Adipose tissue (tissue), 3 donors: ENCODE measurements around the gene EVA1A. TPM values are rescaled to one million over a fixed set of nuclear protein-coding genes. Genes with fewer than 3 reads are reported as not detected.

Experiments
- H3K27ac ChIP-seq: one replicate; pipeline ENCODE4 v1.5.1; 2013; ENCODE audit warnings: low read depth, low read length
- WGBS, 3 donors: extraction: QIAGEN DNeasy Blood & Tissue Kit; methylation state at CpG; one replicate each; pipeline ENCODE4 v1.1.7; 2013; 5-methylcytosine and 5-hydroxymethylcytosine counted together
- polyA plus RNA-seq, 3 donors: library from polyadenylated mRNA; stranded (reverse); fragments of 200-250 nt; gene quantifications; one replicate each; pipeline ENCODE4 v1.2.3, GENCODE V29; 2013
- donor health status: healthy with polysubstance abuse.
- donor health status: Bipolar disorder and iron deficiency.
- donor health status: healthy.

The EVA1A gene
- polyA plus RNA-seq, 3 donors: 0.79 to 37.3 (median 2.4) TPM

- H3K27ac ChIP-seq: no peak overlapping the region
Observed at GRCh38 chr2:75526842-75527241, 33.9 kb downstream of the EVA1A start.

GRCh38 chr2:75525434-75526310 is 35.1 kb downstream of the EVA1A start:
- no peak overlapping the region for H3K27ac ChIP-seq

GRCh38 chr2:75524276-75524911 is 36.3 kb downstream of the EVA1A start:
- no peak overlapping the region for H3K27ac ChIP-seq
- 82 to 95% (median 86%) methylated on average over 2 of the region's 2 CpGs for WGBS, 3 donors

More at GRCh38 chr2:75525434-75526310, 35.1 kb downstream of the EVA1A start:
- 85 to 92% (median 90%) methylated on average over 5 of the region's 5 CpGs for WGBS, 3 donors

- 80 to 81% (median 81%) methylated on average over 6 of the region's 6 CpGs for WGBS, 3 donors
- no peak overlapping the region for H3K27ac ChIP-seq
Observed at GRCh38 chr2:75523313-75524275, 37.1 kb downstream of the EVA1A start.

- H3K27ac ChIP-seq: no peak overlapping the region
- 78 to 92% (median 84%) methylated on average over 5 of the region's 5 CpGs for WGBS, 3 donors
Observed at GRCh38 chr2:75522543-75523312, 38.0 kb downstream of the EVA1A start.

- no peak overlapping the region for H3K27ac ChIP-seq
- 92 to 95% (median 94%) methylated on average over 3 of the region's 3 CpGs for whole genome bisulfite sequencing, 3 donors
Observed at GRCh38 chr2:75521225-75521872, 39.4 kb downstream of the EVA1A start.

- H3K27ac ChIP-seq: no peak overlapping the region
Observed at GRCh38 chr2:75519843-75520242, 40.9 kb downstream of the EVA1A start.

GRCh38 chr2:75518638-75519465 is 41.9 kb downstream of the EVA1A start:
- 89 to 91% (median 91%) methylated on average over 10 of the region's 10 CpGs for WGBS, 3 donors
- H3K27ac ChIP-seq: no peak overlapping the region

- WGBS, 3 donors: 89 to 94% (median 91%) methylated on average over 6 of the region's 6 CpGs
Observed at GRCh38 chr2:75517547-75518230, 43.0 kb downstream of the EVA1A start.

GRCh38 chr2:75516378-75517360 is 44.1 kb downstream of the EVA1A start:
- no peak overlapping the region for H3K27ac ChIP-seq
- 62 to 82% (median 69%) methylated on average over 8 of the region's 8 CpGs for WGBS, 3 donors

More at GRCh38 chr2:75517547-75518230, 43.0 kb downstream of the EVA1A start:
- no peak overlapping the region for H3K27ac ChIP-seq

GRCh38 chr2:75515584-75516368 is 45.0 kb downstream of the EVA1A start:
- WGBS, 3 donors: 92 to 94% (median 93%) methylated on average over 7 of the region's 7 CpGs
- no peak overlapping the region for H3K27ac ChIP-seq

- H3K27ac ChIP-seq: no peak overlapping the region
- 76 to 92% (median 78%) methylated on average over 4 of the region's 4 CpGs for WGBS, 3 donors
Observed at GRCh38 chr2:75513616-75514170, 47.0 kb downstream of the EVA1A start.

- no peak overlapping the region for H3K27ac ChIP-seq
Observed at GRCh38 chr2:75512455-75513212, 48.1 kb downstream of the EVA1A start.
